Spleen (tissue), 11 donors: ENCODE data around the gene HAS3. TPM values are rescaled to one million over a fixed set of nuclear protein-coding genes. Genes with fewer than 3 reads are reported as not detected.

Experiments used
- DNase-seq: peaks from one replicate; pipeline ENCODE4 v3.0.0-alpha.2; 2020
- H3K27ac ChIP-seq, 8 donors: fragments of 200-600 bp; sonication (generic) in 7 of 8; 1 replicate in 4 of 8; 2 replicates in 4 of 8; pipeline versions ENCODE4 v1.5.0 to v1.8.0; 2016 to 2021; ENCODE audit warnings: inconsistent platforms in 4 of 8, mild to moderate bottlenecking in 4 of 8, moderate library complexity in 1 of 8
- H3K27me3 ChIP-seq, 7 donors: fragments of 200-600 bp; sonication (generic) in 6 of 7; replicated peaks in 1 of 7; 1 replicate in 4 of 7; 2 replicates in 3 of 7; pipeline versions ENCODE4 v1.5.0 to v1.8.0; 2016 to 2021; ENCODE audit warnings: inconsistent platforms in 3 of 7, mild to moderate bottlenecking in 1 of 7
- H3K36me3 ChIP-seq, 6 donors: fragments of 200-600 bp; sonication (generic) in 5 of 6; 1 replicate in 4 of 6; 2 replicates in 2 of 6; pipeline versions ENCODE4 v1.5.0 to v1.8.0; 2016 to 2021; ENCODE audit warnings: inconsistent platforms in 2 of 6
- H3K4me1 ChIP-seq, 6 donors: fragments of 200-600 bp; sonication (generic) in 5 of 6; 1 replicate in 3 of 6; 2 replicates in 3 of 6; pipeline versions ENCODE4 v1.5.0 to v1.8.0; 2016 to 2021; ENCODE audit warnings: inconsistent platforms in 3 of 6
- H3K4me3 ChIP-seq, 8 donors: fragments of 200-600 bp; sonication (generic) in 7 of 8; 1 replicate in 4 of 8; 2 replicates in 4 of 8; pipeline versions ENCODE4 v1.5.0 to v1.8.0; 2016 to 2021; ENCODE audit warnings: inconsistent platforms in 4 of 8, mild to moderate bottlenecking in 4 of 8, moderate library complexity in 2 of 8
- H3K9me3 ChIP-seq, 8 donors: fragments of 200-600 bp; sonication (generic) in 7 of 8; 1 replicate in 4 of 8; 2 replicates in 4 of 8; pipeline versions ENCODE4 v1.5.0 to v1.8.0; 2016 to 2021; ENCODE audit warnings: inconsistent platforms in 4 of 8
- POLR2A ChIP-seq, 3 donors: fragments of 450-650 bp; IDR thresholded peaks; one replicate each; pipeline ENCODE4 v1.5.1; 2017; ENCODE audit warnings: antibody characterized with exemption in 3 of 3, mild to moderate bottlenecking in 1 of 3
- POLR2AphosphoS5 ChIP-seq, 3 donors: sonication (generic); formaldehyde crosslinking; IDR thresholded peaks; one replicate each; pipeline ENCODE4 v1.5.1; 2017; ENCODE audit warnings: antibody characterized with exemption in 3 of 3
- WGBS, 5 donors: extraction: QIAGEN DNeasy Blood & Tissue Kit in 3 of 5; methylation state at CpG; one replicate each; pipeline versions ENCODE4 v1.1.5 to v1.1.7; 2013 to 2018; 5-methylcytosine and 5-hydroxymethylcytosine counted together
- intact Hi-C: fragments of 100-400 bp; cut with DNase I; formaldehyde crosslinking; loops from one replicate; pipeline ENCODE4 v1.15.0; 2023; ENCODE audit warnings: low total_unique reads
- polyA plus RNA-seq, 3 donors: library from polyadenylated mRNA; stranded (reverse); fragments of 200-250 nt; gene quantifications; one replicate each; pipeline ENCODE4 v1.2.1, GENCODE V29; 2013
- total RNA-seq, 7 donors: library from RNA; depleted of rRNA in 3 of 7; stranded (reverse); fragments of >200 nt in 3 of 7; fragmentation: NEBNext Ultra II Directional in 4 of 7; extraction: Animal tissue kit (Norgen Biotek cat#: 25700) in 4 of 7; gene quantifications; one replicate each; pipeline versions ENCODE4 v1.1.0 to v1.2.1, GENCODE V29; 2016 to 2021
- TF ChIP-seq, protein P1 (sequence below), 11 experiments: fragments of 200-600 bp in 7 of 11; fragments of 450-650 bp in 4 of 11; sonication (generic) in 4 of 11; IDR thresholded peaks in 8 of 11; conservative IDR thresholded peaks in 3 of 11; 1 replicate in 7 of 11; 2 replicates in 4 of 11; pipeline versions ENCODE4 v1.4.0 to v1.8.0; 2016 to 2021; ENCODE audit warnings: antibody characterized with exemption in 11 of 11, inconsistent platforms in 4 of 11, mild to moderate bottlenecking in 1 of 11
- donor health status: healthy with polysubstance abuse.
- donor health status: DM: no; HTN: no; CAD: no; lungs with moderate emphysema.
- donor health status: DM: no; HTN: no; CAD: no.
- donor health status: Bipolar disorder and iron deficiency.
- donor health status: healthy.
- donor health status: DM: no; HTN: no; CAD: no.
- donor health status: DM: yes; HTN: yes; CAD: no.

Gene HAS3
- total and polyA plus RNA-seq, 10 donors: 0.51 to 2.0 (median 0.73) TPM

DNA sequence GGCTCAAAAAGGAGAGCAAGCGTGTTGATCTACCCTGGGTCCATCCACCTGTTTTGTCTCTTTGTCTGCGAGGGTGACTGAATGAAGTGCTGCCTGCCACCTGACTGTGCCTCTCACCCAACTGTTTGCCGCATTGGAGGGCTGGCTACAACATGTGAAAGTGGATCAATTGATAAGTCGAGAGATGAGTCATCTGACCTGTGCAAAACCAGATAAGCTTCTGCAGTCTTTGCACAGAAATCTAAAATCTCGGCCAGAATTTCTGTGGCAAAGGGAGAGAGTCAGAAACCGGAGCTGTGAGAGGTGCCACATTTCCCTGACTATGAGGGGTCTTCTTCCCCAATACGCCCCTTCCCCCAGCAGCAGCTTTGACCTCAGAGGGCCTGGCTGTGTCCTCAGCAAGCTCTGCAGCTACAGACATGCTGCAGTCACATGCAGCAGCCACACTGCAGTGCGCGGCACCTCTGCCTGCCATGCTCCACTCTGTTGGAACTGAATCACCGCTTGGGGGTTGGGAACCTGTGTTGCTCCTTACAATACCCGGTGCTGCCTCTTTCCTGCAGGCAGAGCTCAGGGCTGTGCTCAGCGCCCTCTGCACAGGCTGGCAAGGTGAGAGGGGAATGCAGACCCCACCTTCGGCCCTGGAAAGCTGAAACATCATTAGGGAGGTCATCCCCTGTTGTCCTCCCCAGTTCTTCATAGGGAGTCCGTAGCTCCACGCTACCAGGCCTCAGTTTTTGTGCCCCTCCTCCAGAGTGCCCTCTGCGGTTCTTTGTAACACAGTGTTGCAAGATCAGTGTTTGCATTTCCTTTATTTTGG, 16.2 kb upstream of the HAS3 start:
- H3K9me3 ChIP-seq: no peaks in the 10 kb centered on the region
- no peak overlapping the region for H3K27ac ChIP-seq
- no peaks in the 10 kb centered on the region for H3K27me3 ChIP-seq
- no peak overlapping the region for H3K4me3 ChIP-seq
- WGBS, 5 donors: 50 to 76% (median 56%) methylated on average over 13 to 16 of the region's 16 CpGs
- TF ChIP-seq POLR2AphosphoS5 (IDR thresholded peaks at IDR 0.05): peak in 1 of 3 donors; percentile 29
- TF ChIP-seq POLR2A (IDR thresholded peaks at IDR 0.05): no peak
- TF ChIP-seq, protein P1, sequence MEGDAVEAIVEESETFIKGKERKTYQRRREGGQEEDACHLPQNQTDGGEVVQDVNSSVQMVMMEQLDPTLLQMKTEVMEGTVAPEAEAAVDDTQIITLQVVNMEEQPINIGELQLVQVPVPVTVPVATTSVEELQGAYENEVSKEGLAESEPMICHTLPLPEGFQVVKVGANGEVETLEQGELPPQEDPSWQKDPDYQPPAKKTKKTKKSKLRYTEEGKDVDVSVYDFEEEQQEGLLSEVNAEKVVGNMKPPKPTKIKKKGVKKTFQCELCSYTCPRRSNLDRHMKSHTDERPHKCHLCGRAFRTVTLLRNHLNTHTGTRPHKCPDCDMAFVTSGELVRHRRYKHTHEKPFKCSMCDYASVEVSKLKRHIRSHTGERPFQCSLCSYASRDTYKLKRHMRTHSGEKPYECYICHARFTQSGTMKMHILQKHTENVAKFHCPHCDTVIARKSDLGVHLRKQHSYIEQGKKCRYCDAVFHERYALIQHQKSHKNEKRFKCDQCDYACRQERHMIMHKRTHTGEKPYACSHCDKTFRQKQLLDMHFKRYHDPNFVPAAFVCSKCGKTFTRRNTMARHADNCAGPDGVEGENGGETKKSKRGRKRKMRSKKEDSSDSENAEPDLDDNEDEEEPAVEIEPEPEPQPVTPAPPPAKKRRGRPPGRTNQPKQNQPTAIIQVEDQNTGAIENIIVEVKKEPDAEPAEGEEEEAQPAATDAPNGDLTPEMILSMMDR (IDR thresholded peaks at IDR 0.05 in 8 of 11, conservative IDR thresholded peaks at IDR 0.05 in 3 of 11): no peak
- no peak for DNase-seq
- no peaks in the 10 kb centered on the region for H3K4me1 ChIP-seq
- peaks cover 0 to 21% (median 4%) of the 10 kb centered on the region in 6 donors for H3K36me3 ChIP-seq
- intact Hi-C loops: no loop called here

DNA sequence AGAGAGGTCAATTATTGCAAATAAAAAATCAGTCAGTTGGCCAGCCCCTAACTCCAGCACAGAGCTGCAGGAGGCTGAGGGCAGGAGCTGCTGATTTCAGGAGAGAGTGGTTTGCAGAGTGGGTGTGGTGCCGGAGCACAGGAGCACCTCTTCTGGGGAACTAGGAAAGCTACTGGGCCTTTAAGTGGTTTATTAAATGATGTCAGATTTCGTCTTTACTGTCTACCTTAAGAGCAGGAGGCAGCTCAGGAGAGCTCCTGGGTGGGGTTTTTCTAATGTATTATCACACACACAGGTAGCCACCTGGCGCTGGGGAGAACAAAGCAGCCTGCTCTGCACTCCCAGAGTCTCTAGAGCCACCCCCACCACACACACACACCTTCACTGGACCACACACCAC, 11.5 kb upstream of the HAS3 start:
- Histone ChIP-seq H3K27me3 (no peaks in the 10 kb centered on the region), H3K9me3 (no peaks in the 10 kb centered on the region), H3K27ac (no peak overlapping the region), H3K36me3 (peaks cover 0 to 3% (median 0%) of the 10 kb centered on the region in 6 donors), H3K4me1 (no peaks in the 10 kb centered on the region), H3K4me3 (no peak overlapping the region)
- no peak for DNase-seq
- TF ChIP-seq POLR2A (IDR thresholded peaks at IDR 0.05): no peak
- no peak for TF ChIP-seq POLR2AphosphoS5 (IDR thresholded peaks at IDR 0.05)
- WGBS, 5 donors: 72 to 90% (median 80%) methylated on average over 3 of the region's 3 CpGs
- intact Hi-C loops: no loop called here

DNA sequence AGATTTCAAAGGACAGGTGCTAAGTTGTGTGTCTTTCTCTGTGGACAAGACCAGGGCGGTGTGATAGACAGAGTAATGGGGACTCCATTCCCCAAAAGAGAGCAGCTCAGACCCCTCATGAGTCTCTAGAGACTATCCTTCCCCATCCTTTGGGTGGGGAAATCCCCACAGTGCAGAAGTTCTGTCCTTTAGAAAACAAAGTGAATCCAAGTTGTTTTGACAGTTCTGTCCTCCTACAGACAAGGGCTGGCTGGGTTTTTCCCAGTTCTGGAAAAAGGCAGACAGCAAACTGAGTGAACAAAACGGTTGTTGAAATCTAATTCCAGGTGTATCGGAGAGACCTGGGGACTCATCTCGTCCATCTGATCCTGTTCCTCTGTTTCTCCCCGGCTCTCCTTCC, 11.0 kb upstream of the HAS3 start:
- Histone ChIP-seq H3K36me3 (peaks cover 0 to 3% (median 0%) of the 10 kb centered on the region in 6 donors), H3K9me3 (no peaks in the 10 kb centered on the region), H3K27ac (no peak overlapping the region), H3K4me3 (no peak overlapping the region), H3K27me3 (no peaks in the 10 kb centered on the region), H3K4me1 (no peaks in the 10 kb centered on the region)
- DNase-seq: no peak
- intact Hi-C loops: no loop called here
- 67 to 81% (median 77%) methylated on average over 5 of the region's 5 CpGs for WGBS, 5 donors
- TF ChIP-seq POLR2AphosphoS5 (IDR thresholded peaks at IDR 0.05) (no peak), POLR2A (IDR thresholded peaks at IDR 0.05) (no peak)
- TF ChIP-seq, protein P1 (IDR thresholded peaks at IDR 0.05 in 8 of 11, conservative IDR thresholded peaks at IDR 0.05 in 3 of 11): no peak

DNA sequence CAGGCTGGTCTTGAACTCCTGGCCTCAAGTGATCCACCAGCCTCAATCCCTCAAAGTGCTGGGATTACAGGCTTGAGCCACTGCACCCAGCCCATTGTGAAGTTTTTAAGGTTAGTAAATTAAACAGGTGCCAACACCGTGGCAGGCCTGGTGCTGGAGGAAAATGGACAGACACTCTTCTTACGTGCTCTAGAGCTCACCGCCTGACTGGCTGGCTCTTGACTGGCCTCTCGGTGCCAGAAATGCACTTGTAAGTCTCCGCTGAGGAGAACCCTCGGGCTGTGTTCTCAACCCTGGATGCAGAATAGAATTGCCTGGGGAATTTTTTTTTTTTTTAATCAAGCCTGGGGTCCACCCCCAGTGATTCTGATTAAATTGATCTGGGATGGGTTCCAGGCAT, 10.3 kb upstream of the HAS3 start:
- DNase-seq: no peak
- H3K4me1 ChIP-seq: no peaks in the 10 kb centered on the region
- no peaks in the 10 kb centered on the region for H3K27me3 ChIP-seq
- 89 to 97% (median 94%) methylated on average over 6 of the region's 6 CpGs for WGBS, 5 donors
- H3K9me3 ChIP-seq: no peaks in the 10 kb centered on the region
- TF ChIP-seq, protein P1 (IDR thresholded peaks at IDR 0.05 in 8 of 11, conservative IDR thresholded peaks at IDR 0.05 in 3 of 11): no peak
- TF ChIP-seq POLR2A (IDR thresholded peaks at IDR 0.05) (no peak), POLR2AphosphoS5 (IDR thresholded peaks at IDR 0.05) (no peak)
- peaks cover 0 to under 1% (median 0%) of the 10 kb centered on the region in 6 donors for H3K36me3 ChIP-seq
- H3K4me3 ChIP-seq: no peak overlapping the region
- H3K27ac ChIP-seq: no peak overlapping the region
- intact Hi-C loops: no loop called here
